GM23338 (cell line): Measurements from ENCODE around the gene RAPGEF5. TPM values are rescaled to one million over a fixed set of nuclear protein-coding genes. Genes with fewer than 3 reads are reported as not detected.

Source experiments
- ATAC-seq: fragments of 200-7000 bp; cut with Tn5 transposase; 3 replicates; pipeline ENCODE4 v1.9.1; 2020
- DNase-seq: peaks from one replicate; pipeline ENCODE4 v3.0.0-alpha.2; 2015; ENCODE audit warnings: low spot score
- H2AFZ ChIP-seq: fragments of 200-600 bp; sonication (generic); 2 replicates; pipeline ENCODE4 v1.8.0; 2016; ENCODE audit warnings: antibody characterized with exemption, mild to moderate bottlenecking, moderate library complexity
- H3F3A ChIP-seq: fragments of 200-600 bp; sonication (generic); replicated peaks from 2 replicates; pipeline ENCODE4 v1.8.0; 2017; ENCODE audit warnings: antibody characterized with exemption, mixed run types, low read depth
- H3K27ac ChIP-seq: fragments of 200-600 bp; sonication (generic); 2 replicates; pipeline ENCODE4 v1.6.1; 2016; ENCODE audit warnings: low read depth
- H3K27me3 ChIP-seq: fragments of 200-600 bp; sonication (generic); 2 replicates; pipeline ENCODE4 v1.8.0; 2016; ENCODE audit warnings: mild to moderate bottlenecking, mixed run types, moderate library complexity; ENCODE audit not compliant: insufficient read depth
- H3K36me3 ChIP-seq: fragments of 200-600 bp; sonication (generic); 2 replicates; pipeline ENCODE4 v1.8.0; 2016; ENCODE audit warnings: mild to moderate bottlenecking; ENCODE audit not compliant: insufficient read depth
- H3K4me1 ChIP-seq: fragments of 200-600 bp; sonication (generic); 2 replicates; pipeline ENCODE4 v1.8.0; 2016; ENCODE audit warnings: mild to moderate bottlenecking, moderate library complexity; ENCODE audit not compliant: insufficient read depth
- H3K4me2 ChIP-seq: fragments of 200-600 bp; sonication (generic); 2 replicates; pipeline ENCODE4 v1.7.1; 2017; ENCODE audit warnings: mixed run types
- H3K4me3 ChIP-seq: fragments of 200-600 bp; sonication (generic); 2 replicates; pipeline ENCODE4 v1.6.1; 2016; ENCODE audit warnings: mixed run types
- H3K79me2 ChIP-seq: fragments of 200-600 bp; sonication (generic); replicated peaks from 2 replicates; pipeline ENCODE4 v1.8.0; 2017; ENCODE audit warnings: mild to moderate bottlenecking; ENCODE audit not compliant: insufficient read depth
- H3K9me2 ChIP-seq: fragments of 200-600 bp; sonication (generic); 2 replicates; pipeline ENCODE4 v1.8.0; 2017; ENCODE audit not compliant: insufficient read depth
- H4K20me1 ChIP-seq: fragments of 200-600 bp; sonication (generic); replicated peaks from 2 replicates; pipeline ENCODE4 v1.8.0; 2017; ENCODE audit warnings: mild to moderate bottlenecking; ENCODE audit not compliant: insufficient read depth
- H3K27ac Mint-ChIP-seq: 2 replicates; pipeline ENCODE4 v1.8.0; 2020; ENCODE audit warnings: inconsistent platforms, mild to moderate bottlenecking, moderate library complexity, mixed read lengths
- H3K27me3 Mint-ChIP-seq: 3 replicates; pipeline ENCODE4 v1.8.0; 2022; ENCODE audit warnings: low read depth, mild to moderate bottlenecking, moderate library complexity, mixed read lengths, inconsistent platforms; ENCODE audit not compliant: insufficient read depth, poor library complexity
- H3K36me3 Mint-ChIP-seq: 3 replicates; pipeline ENCODE4 v1.8.0; 2021; ENCODE audit warnings: low read depth, mild to moderate bottlenecking, inconsistent platforms, moderate library complexity, mixed read lengths
- H3K4me1 Mint-ChIP-seq: 3 replicates; pipeline ENCODE4 v1.8.0; 2020; ENCODE audit warnings: mild to moderate bottlenecking, inconsistent platforms, mixed read lengths
- H3K4me3 Mint-ChIP-seq: 3 replicates; pipeline ENCODE4 v1.8.0; 2021; ENCODE audit warnings: moderate library complexity, mild to moderate bottlenecking, inconsistent platforms, mixed read lengths
- H3K9me3 Mint-ChIP-seq: 3 replicates; pipeline ENCODE4 v1.8.0; 2020; ENCODE audit warnings: moderate library complexity, mild to moderate bottlenecking, inconsistent platforms, mixed read lengths
- CREB1 ChIP-seq: fragments of 250-450 bp; sonication (Bioruptor Pico); IDR thresholded peaks from 2 replicates; pipeline ENCODE4 v1.5.0; 2020; ENCODE audit warnings: low read depth, mild to moderate bottlenecking, moderate library complexity
- EZH2 ChIP-seq: fragments of 200-600 bp; sonication (generic); IDR thresholded peaks from one replicate; pipeline ENCODE4 v1.8.0; 2017; ENCODE audit warnings: antibody characterized with exemption, mild to moderate bottlenecking, low read depth; ENCODE audit not compliant: unreplicated experiment
- EZH2phosphoT487 ChIP-seq: fragments of 200-600 bp; sonication (generic); IDR thresholded peaks from one replicate; pipeline ENCODE4 v1.8.1; 2018; ENCODE audit warnings: antibody characterized with exemption; ENCODE audit not compliant: unreplicated experiment
- JUNB ChIP-seq: IDR thresholded peaks from one replicate; pipeline ENCODE4 v1.6.1; 2016; ENCODE audit warnings: antibody characterized with exemption; ENCODE audit not compliant: unreplicated experiment
- NANOG ChIP-seq: IDR thresholded peaks from 2 replicates; pipeline ENCODE4 v1.6.1; 2016; ENCODE audit warnings: antibody characterized with exemption, borderline replicate concordance
- POLR2AphosphoS5 ChIP-seq: IDR thresholded peaks from 2 replicates; pipeline ENCODE4 v1.6.1; 2016; ENCODE audit warnings: antibody characterized with exemption, low read depth
- ZNF114 ChIP-seq: fragments of 250-450 bp; sonication (Bioruptor Pico); IDR thresholded peaks from 2 replicates; pipeline ENCODE4 v1.5.0; 2020; ENCODE audit warnings: mild to moderate bottlenecking, moderate library complexity
- ZNF331 ChIP-seq: fragments of 250-450 bp; sonication (Bioruptor Pico); IDR thresholded peaks from 2 replicates; pipeline ENCODE4 v1.5.0; 2020; ENCODE audit warnings: low read depth, mild to moderate bottlenecking, moderate library complexity
- ZNF462 ChIP-seq: fragments of 250-450 bp; sonication (Bioruptor Pico); IDR thresholded peaks from 2 replicates; pipeline ENCODE4 v1.5.0; 2020; ENCODE audit warnings: mild to moderate bottlenecking, moderate library complexity
- polyA plus RNA-seq: library from polyadenylated mRNA; unstranded; fragments of >200 nt; fragmentation: Nextera tagmentation; extraction: Ambion mirVana; gene quantifications from 2 replicates; pipeline ENCODE4 v1.2.1, GENCODE V29; 2016
- total RNA-seq: library from RNA; depleted of rRNA; stranded (reverse); fragments of >200 nt; shearing (Covaris generic); gene quantifications from 2 replicates; pipeline ENCODE4 v1.2.3, GENCODE V29; 2014
- TF ChIP-seq, protein P1 (sequence below), 2 experiments: fragments of 200-600 bp in 1 of 2; sonication (generic) in 1 of 2; conservative IDR thresholded peaks; 2 replicates each; pipeline versions ENCODE4 v1.5.1 to v1.6.1; 2016 to 2017; ENCODE audit warnings: antibody characterized with exemption in 2 of 2, low read depth in 2 of 2, mild to moderate bottlenecking in 2 of 2, moderate library complexity in 1 of 2

The RAPGEF5 gene
- total and polyA plus RNA-seq, 2 experiments from 2014 or later, result 6.3 to 13.1 TPM

DNA sequence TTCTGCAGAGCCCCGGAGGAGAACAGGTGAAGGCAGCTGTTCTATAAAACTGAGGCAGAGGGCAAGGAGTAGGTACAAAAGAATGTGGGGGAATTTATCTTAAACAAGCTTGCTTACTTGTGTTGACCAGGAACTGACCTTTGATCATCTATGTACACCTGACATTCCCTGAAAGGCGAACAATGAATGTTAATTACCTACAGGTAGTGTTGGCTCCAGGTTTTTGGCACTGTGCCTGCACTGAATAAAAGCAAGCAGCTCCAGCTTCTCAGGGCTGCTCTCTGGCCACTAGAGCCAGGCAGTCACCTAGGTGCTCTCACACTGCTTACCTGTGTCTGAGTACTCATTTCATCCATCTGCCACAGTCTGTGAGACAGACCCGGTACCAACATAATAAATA lies 87.0 kb downstream of the RAPGEF5 start:
- no peaks in the 10 kb centered on the region for H3K79me2 ChIP-seq
- no peak overlapping the region for H3K4me2 ChIP-seq
- no peak; the same call in 2 of the 3 replicates for ATAC-seq
- no peaks in the 10 kb centered on the region for H4K20me1 ChIP-seq
- H3K27me3 ChIP-seq, result no peaks in the 10 kb centered on the region
- Mint-ChIP-seq H3K27ac (no peak overlapping the region), H3K27me3 (peaks cover 3% of the 10 kb centered on the region), H3K36me3 (peaks cover 7% of the 10 kb centered on the region; the same call in 2 of the 3 replicates), H3K9me3 (no peaks in the 10 kb centered on the region; the same call in 2 of the 3 replicates), H3K4me1 (peaks cover 22% of the 10 kb centered on the region), H3K4me3 (no peak overlapping the region)
- DNase-seq, result no peak
- no peaks in the 10 kb centered on the region for H3K36me3 ChIP-seq
- H2AFZ ChIP-seq, result no peak overlapping the region
- H3K27ac ChIP-seq, result peak overlapping the region; percentile 29; the same call in 1 of the 2 replicates
- no peaks in the 10 kb centered on the region for H3F3A ChIP-seq
- peaks cover 23% of the 10 kb centered on the region for H3K4me1 ChIP-seq
- no peak overlapping the region for H3K4me3 ChIP-seq
- no peaks in the 10 kb centered on the region for H3K9me2 ChIP-seq
- TF ChIP-seq JUNB (no peak), EZH2phosphoT487 (no peak), CREB1 (CRISPR knock-in tag) (no peak), NANOG (no peak), POLR2AphosphoS5 (no peak), ZNF331 (no peak), ZNF114 (CRISPR knock-in tag) (no peak), ZNF462 (CRISPR knock-in tag) (no peak), EZH2 (no peak)
- TF ChIP-seq, protein P1, sequence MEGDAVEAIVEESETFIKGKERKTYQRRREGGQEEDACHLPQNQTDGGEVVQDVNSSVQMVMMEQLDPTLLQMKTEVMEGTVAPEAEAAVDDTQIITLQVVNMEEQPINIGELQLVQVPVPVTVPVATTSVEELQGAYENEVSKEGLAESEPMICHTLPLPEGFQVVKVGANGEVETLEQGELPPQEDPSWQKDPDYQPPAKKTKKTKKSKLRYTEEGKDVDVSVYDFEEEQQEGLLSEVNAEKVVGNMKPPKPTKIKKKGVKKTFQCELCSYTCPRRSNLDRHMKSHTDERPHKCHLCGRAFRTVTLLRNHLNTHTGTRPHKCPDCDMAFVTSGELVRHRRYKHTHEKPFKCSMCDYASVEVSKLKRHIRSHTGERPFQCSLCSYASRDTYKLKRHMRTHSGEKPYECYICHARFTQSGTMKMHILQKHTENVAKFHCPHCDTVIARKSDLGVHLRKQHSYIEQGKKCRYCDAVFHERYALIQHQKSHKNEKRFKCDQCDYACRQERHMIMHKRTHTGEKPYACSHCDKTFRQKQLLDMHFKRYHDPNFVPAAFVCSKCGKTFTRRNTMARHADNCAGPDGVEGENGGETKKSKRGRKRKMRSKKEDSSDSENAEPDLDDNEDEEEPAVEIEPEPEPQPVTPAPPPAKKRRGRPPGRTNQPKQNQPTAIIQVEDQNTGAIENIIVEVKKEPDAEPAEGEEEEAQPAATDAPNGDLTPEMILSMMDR (conservative IDR thresholded peaks at IDR 0.05; ENCODE audit: low read depth in 2 of 2), result no peak
